Right lung (tissue), 5 donors: ENCODE measurements around the gene TECPR1. TPM values are rescaled to one million over a fixed set of nuclear protein-coding genes. Genes with fewer than 3 reads are reported as not detected.

Experiments used
- DNase-seq, 2 donors: peaks; one replicate each; pipeline ENCODE4 v3.0.0-alpha.2; 2013
- polyA plus RNA-seq, 5 donors: library from polyadenylated mRNA; unstranded; fragments of 120-200 nt; gene quantifications; one replicate each; pipeline versions ENCODE4 v1.2.1 to v1.2.3, GENCODE V29; 2013; ENCODE audit warnings: inconsistent platforms in 1 of 5, low replicate concordance in 1 of 5; ENCODE audit not compliant: insufficient read length in 5 of 5, insufficient read depth in 1 of 5

The TECPR1 gene
- polyA plus RNA-seq, 5 donors, result 20.3 to 29.7 (median 25.4) TPM

- DNase-seq, result no peak
Observed at GRCh38 chr7:98192781-98193457, 59.1 kb downstream of the TECPR1 start.

GRCh38 chr7:98191668-98192431 lies 60.2 kb downstream of the TECPR1 start:
- DNase-seq, result no peak

GRCh38 chr7:98189559-98189958 lies 62.5 kb downstream of the TECPR1 start:
- DNase-seq, result no peak

GRCh38 chr7:98187138-98187502 lies 64.9 kb downstream of the TECPR1 start:
- DNase-seq, result no peak

GRCh38 chr7:98186452-98187137 lies 65.4 kb downstream of the TECPR1 start:
- DNase-seq, result no peak

- no peak for DNase-seq
Observed at GRCh38 chr7:98185101-98185500, 66.9 kb downstream of the TECPR1 start.

GRCh38 chr7:98180751-98181150 lies 71.3 kb downstream of the TECPR1 start:
- no peak for DNase-seq

- no peak for DNase-seq
Observed at GRCh38 chr7:98178762-98179490, 73.1 kb downstream of the TECPR1 start.

- peak; percentile 67 to 70 for DNase-seq
Observed at GRCh38 chr7:98178321-98178720, 73.7 kb downstream of the TECPR1 start.

GRCh38 chr7:98177553-98177952 lies 74.5 kb downstream of the TECPR1 start:
- DNase-seq, result no peak

GRCh38 chr7:98175260-98175940 lies 76.6 kb downstream of the TECPR1 start:
- DNase-seq, result no peak

- DNase-seq, result no peak
Observed at GRCh38 chr7:98174334-98175259, 77.4 kb downstream of the TECPR1 start.

GRCh38 chr7:98171449-98171848 lies 80.6 kb downstream of the TECPR1 start:
- DNase-seq, result no peak

GRCh38 chr7:98170966-98171365 lies 81.1 kb downstream of the TECPR1 start:
- no peak for DNase-seq

GRCh38 chr7:98168904-98169621 lies 83.0 kb downstream of the TECPR1 start:
- no peak for DNase-seq

GRCh38 chr7:98168181-98168903 lies 83.7 kb downstream of the TECPR1 start:
- DNase-seq, result peak in 1 of 2 donors; percentile 47

- no peak for DNase-seq
Observed at GRCh38 chr7:98167653-98168052, 84.4 kb downstream of the TECPR1 start.

- DNase-seq, result no peak
Observed at GRCh38 chr7:98166668-98166970, 85.4 kb downstream of the TECPR1 start.
